Lower lobe of right lung (tissue), 2 donors: ENCODE results near the gene ATL3. TPM values are rescaled to one million over a fixed set of nuclear protein-coding genes. Genes with fewer than 3 reads are reported as not detected.
"Not testable (repeated sequence)": the region's sequence is repeated elsewhere in the genome, so short reads cannot be mapped to it uniquely, and the experiment has no call there.

Experiments used
- ATAC-seq, 2 donors: fragments of 200-7000 bp; cut with Tn5 transposase; one replicate each; pipeline ENCODE4 v1.9.1; 2020 to 2022; ENCODE audit warnings: mild to moderate bottlenecking in 2 of 2, moderate library complexity in 2 of 2
- DNase-seq: peaks from one replicate; pipeline ENCODE4 v3.0.0-alpha.2; 2020
- H3K27ac ChIP-seq: fragments of 200-600 bp; one replicate; pipeline ENCODE4 v1.8.0; 2022
- H3K27me3 ChIP-seq: fragments of 200-600 bp; one replicate; pipeline ENCODE4 v1.8.0; 2022; ENCODE audit warnings: low read depth
- H3K36me3 ChIP-seq: fragments of 200-600 bp; one replicate; pipeline ENCODE4 v1.8.0; 2022; ENCODE audit warnings: mild to moderate bottlenecking
- H3K4me1 ChIP-seq: fragments of 200-600 bp; one replicate; pipeline ENCODE4 v1.8.0; 2022
- H3K4me3 ChIP-seq: fragments of 200-600 bp; one replicate; pipeline ENCODE4 v1.8.0; 2022; ENCODE audit warnings: mild to moderate bottlenecking
- H3K9me3 ChIP-seq: fragments of 200-600 bp; one replicate; pipeline ENCODE4 v1.8.0; 2022
- intact Hi-C: fragments of 100-400 bp; cut with DNase I; formaldehyde crosslinking; loops from one replicate; pipeline ENCODE4 v1.11.0; 2022
- total RNA-seq: library from RNA; stranded (reverse); fragmentation: NEBNext Ultra II Directional; extraction: Animal tissue kit (Norgen Biotek cat#: 25700); gene quantifications from one replicate; pipeline ENCODE4 v1.2.1, GENCODE V29; 2021
- TF ChIP-seq, protein P1 (sequence below): fragments of 200-600 bp; IDR thresholded peaks from one replicate; pipeline ENCODE4 v1.8.0; 2022; ENCODE audit warnings: antibody characterized with exemption, mild to moderate bottlenecking
- donor health status: DM: no; HTN: yes; CAD: no; lungs with severe emphysema.

Gene ATL3
- total RNA-seq, 1 donor from 2014 or later = 72.8 TPM

DNA sequence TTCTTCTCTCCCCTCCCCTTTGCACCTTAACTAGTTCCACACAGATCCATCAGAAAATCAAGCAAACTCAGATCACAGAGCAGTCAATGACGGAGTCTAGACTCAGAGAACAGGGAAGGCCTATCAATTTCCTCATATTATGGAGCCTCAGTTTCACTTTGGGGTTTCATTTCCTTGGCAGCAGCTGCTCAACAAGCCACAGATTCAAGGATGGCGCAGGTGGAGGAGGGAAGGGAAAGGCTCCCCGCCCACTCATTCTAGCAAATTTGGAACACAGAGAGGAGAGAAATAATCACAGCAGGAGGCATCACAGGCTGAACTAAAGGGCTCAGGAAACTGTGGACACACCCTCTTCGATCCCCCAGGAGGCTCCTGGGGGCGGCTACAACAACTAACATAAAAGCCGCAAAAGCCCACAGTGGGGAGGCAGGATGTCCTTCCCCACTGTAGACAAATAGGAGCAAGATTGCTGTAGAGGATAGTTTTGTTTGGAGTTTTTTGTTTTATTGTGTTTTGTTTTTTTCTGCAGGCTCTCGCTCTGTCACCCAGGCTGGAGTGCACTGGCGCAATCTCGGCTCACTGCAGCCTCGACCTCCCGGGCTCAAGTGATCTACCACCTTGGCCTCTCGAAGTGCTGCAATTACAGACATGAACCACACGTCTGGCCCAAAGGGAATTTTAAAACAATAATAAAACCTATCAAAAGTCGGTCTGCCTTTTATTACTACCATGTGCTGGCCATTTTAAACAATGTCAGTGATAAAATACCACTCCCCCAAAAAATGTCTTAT, 60.4 kb downstream of the ATL3 start:
- intact Hi-C loops = no loop called here
- TF ChIP-seq, protein P1, sequence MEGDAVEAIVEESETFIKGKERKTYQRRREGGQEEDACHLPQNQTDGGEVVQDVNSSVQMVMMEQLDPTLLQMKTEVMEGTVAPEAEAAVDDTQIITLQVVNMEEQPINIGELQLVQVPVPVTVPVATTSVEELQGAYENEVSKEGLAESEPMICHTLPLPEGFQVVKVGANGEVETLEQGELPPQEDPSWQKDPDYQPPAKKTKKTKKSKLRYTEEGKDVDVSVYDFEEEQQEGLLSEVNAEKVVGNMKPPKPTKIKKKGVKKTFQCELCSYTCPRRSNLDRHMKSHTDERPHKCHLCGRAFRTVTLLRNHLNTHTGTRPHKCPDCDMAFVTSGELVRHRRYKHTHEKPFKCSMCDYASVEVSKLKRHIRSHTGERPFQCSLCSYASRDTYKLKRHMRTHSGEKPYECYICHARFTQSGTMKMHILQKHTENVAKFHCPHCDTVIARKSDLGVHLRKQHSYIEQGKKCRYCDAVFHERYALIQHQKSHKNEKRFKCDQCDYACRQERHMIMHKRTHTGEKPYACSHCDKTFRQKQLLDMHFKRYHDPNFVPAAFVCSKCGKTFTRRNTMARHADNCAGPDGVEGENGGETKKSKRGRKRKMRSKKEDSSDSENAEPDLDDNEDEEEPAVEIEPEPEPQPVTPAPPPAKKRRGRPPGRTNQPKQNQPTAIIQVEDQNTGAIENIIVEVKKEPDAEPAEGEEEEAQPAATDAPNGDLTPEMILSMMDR = no peak

DNA sequence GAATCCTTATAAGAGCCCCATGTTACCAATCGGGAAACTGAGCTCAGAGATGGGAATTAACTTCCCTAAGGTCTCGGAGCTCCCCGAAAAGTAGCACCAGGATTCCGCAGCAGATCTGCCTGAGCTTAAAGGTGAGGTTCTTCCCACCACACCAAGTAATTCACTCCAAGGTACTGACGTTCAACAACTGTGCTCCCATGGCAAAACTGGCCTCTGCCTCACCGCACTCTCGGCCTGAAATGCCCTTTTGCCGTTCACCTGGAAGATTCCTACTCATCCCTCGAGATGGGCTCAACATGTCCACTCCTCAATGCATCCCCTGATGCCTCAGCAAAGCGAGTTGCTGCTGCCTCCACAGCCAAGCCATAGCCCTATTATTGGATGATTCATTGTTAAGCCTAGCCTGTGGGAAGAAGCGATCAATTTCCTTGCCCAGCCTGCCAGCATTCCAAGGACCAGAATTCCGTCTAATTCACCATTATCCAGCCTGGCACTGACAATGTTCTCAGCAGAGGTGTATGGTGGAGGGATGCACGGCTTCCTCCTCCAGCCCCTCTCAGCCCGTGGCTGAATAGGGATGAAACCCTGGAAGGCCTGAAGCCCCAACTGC, 61.1 kb downstream of the ATL3 start:
- no peak overlapping the region for H3K4me3 ChIP-seq
- H3K27ac ChIP-seq = peak overlapping the region; percentile 41
- ATAC-seq = no peak
- H3K27me3 ChIP-seq = no peaks in the 10 kb centered on the region
- TF ChIP-seq, protein P1 = no peak
- H3K36me3 ChIP-seq = peaks cover 7% of the 10 kb centered on the region
- H3K4me1 ChIP-seq = peaks cover 50% of the 10 kb centered on the region
- no peak for DNase-seq
- no peaks in the 10 kb centered on the region for H3K9me3 ChIP-seq
- intact Hi-C loops = no loop called here

More for the DNA sequence above, 60.4 kb downstream of the ATL3 start:
- no peak for DNase-seq
- no peak for ATAC-seq
- Histone ChIP-seq H3K4me1 (peaks cover 50% of the 10 kb centered on the region), H3K4me3 (peak overlapping the region; percentile 14), H3K36me3 (peaks cover 7% of the 10 kb centered on the region), H3K9me3 (no peaks in the 10 kb centered on the region), H3K27ac (peak overlapping the region; percentile 41), H3K27me3 (no peaks in the 10 kb centered on the region)

DNA sequence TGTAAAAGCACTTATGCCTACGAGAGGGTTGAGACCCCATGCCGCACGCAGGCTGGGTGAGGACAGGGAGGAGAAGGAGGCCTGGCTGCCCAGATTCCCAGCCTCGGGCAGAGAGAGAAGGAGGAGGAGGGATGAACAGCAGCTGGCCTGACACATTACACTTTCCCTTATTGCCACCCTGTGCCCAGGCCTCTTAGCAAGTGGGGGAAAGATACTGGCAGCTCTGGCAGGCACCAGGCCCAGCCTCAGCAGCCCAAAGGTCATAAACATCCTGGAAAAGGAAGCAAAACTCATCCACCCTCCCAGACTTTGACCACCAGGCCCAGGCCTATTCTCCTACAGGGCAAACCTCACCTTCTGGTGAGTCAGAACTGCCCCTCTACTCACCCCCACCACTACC, 61.6 kb downstream of the ATL3 start:
- no peaks in the 10 kb centered on the region for H3K27me3 ChIP-seq
- peaks cover 50% of the 10 kb centered on the region for H3K4me1 ChIP-seq
- TF ChIP-seq, protein P1 = no peak
- intact Hi-C loops = no loop called here
- no peaks in the 10 kb centered on the region for H3K9me3 ChIP-seq
- peaks cover 7% of the 10 kb centered on the region for H3K36me3 ChIP-seq
- ATAC-seq (peak in 1 of 2 donors; percentile 4), DNase-seq (no peak)
- no peak overlapping the region for H3K4me3 ChIP-seq
- H3K27ac ChIP-seq = peak overlapping the region; percentile 38

DNA sequence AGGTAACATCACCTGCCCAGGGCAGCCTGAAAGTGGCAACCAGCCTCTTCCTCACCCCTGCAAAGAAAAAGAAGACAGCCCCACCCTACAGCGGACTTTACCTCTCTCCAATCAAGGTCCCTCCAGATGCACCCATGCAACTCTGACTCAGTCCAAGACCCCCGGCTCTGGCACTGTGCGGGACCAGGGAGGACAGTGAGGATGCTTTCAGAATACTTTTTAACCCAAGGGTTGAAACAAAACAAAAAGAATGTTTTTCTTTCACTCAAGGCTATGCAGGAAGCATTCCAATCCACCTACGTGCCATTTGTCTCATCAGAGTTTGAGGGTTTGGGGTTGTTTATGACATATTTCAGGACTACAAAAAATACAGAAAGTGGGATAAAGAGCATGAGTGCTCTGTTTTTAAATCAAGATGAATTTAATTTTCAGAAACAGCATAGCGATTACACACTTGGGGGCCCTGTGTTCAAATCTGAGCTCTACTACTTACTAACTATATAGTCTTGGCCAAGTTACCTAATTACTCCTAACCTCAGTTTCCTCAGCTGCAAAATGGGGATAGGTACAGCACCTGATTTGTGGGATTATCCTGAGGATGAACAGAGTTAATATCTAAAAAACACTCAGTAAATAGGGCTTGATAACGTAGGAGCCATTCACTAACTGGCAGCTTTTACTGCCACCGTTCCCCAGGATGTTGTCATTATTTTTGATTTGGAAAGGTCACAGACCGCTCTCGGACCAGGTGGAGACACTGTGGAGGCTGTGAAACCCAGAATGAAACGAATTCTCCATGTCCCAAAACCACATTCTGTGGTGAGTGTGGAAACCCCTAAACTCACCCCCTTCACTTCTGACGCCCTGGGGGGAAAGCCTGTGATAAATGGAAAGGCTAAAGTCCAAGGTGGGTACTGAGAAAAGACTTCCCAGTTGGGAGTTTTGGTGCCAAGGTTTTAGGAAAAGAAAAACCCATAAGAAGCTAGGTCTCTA, 62.5 kb downstream of the ATL3 start:
- no peak for DNase-seq
- H3K4me1 ChIP-seq = peaks cover 50% of the 10 kb centered on the region
- no peaks in the 10 kb centered on the region for H3K27me3 ChIP-seq
- H3K27ac ChIP-seq = peak overlapping the region; percentile 38
- ATAC-seq = no peak
- intact Hi-C loops = no loop called here
- H3K36me3 ChIP-seq = peaks cover 7% of the 10 kb centered on the region
- no peak overlapping the region for H3K4me3 ChIP-seq
- H3K9me3 ChIP-seq = no peaks in the 10 kb centered on the region
- TF ChIP-seq, protein P1 = no peak

DNA sequence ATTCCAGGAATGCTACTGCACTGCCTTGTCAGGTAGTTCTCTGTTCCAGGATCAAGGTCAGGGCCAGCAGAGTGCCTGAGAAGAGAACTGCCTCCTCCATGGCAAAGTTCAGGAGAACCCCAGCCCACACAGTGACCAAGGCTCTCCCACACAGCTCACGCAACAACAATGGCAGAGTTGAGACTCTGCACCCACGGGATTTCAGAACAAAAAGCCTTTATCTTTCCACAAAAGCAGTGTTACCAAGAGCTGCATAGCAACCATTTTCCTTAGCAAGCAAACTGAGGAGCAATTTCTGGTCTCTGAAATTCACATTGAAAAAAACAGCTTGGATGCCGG, 68.0 kb downstream of the ATL3 start:
- Histone ChIP-seq H3K4me3 (no peak overlapping the region), H3K36me3 (peaks cover 12% of the 10 kb centered on the region), H3K27ac (no peak overlapping the region), H3K9me3 (no peaks in the 10 kb centered on the region), H3K4me1 (peaks cover 13% of the 10 kb centered on the region), H3K27me3 (no peaks in the 10 kb centered on the region)
- peak; percentile 43 to 63 for ATAC-seq
- intact Hi-C loops = no loop called here
- TF ChIP-seq, protein P1 = no peak
- no peak for DNase-seq

DNA sequence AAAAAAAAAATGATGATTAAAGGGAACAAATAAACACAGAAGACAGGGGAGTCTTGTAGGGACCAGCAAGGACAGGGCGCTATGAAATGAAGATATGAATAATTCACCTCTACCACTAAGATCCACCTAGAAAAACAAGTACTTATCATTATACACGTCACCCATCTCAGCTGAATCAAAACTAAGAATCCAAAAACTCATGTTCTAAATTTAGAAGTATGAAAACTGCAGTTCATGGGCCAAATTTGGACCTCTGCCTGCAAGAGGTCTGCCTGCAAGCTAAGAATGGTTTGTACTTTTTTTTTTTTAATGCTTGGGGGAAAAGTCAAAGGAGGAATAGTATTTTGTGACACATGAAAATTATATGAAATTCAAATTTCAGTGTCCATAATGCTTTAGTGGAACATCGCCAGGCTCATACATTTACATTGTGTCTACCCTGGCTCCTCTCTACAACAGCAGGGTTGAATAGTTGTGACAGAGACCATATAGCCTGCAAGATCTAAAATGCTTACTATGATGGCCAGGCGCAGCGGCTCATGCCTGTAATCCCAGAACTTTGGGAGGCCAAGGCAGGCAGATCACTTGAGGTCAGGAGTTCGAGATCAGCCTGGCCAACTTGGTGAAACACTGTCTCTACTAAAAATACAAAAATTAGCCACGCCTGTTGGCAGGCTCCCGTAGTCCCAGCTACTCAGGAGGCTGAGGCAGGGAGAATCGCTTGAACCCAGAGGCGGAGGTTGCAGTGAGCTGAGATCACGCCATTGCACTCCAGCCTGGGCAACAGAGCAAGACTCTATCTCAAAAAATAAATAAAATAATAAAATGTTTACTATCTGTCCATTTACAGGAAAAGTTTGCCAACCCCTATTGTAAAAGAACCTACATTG, 68.6 kb downstream of the ATL3 start:
- H3K27ac ChIP-seq, H3K27me3 ChIP-seq, DNase-seq, H3K9me3 ChIP-seq, intact Hi-C loops, ATAC-seq, H3K4me3 ChIP-seq: not testable (repeated sequence)
- Histone ChIP-seq H3K4me1 (peaks cover 13% of the 10 kb centered on the region), H3K36me3 (peaks cover 18% of the 10 kb centered on the region)
